Hematopoietic multipotent progenitor cell treated with erythropoietin and hydrocortisone succinate and interleukin-3 and kit ligand, for 4 days (in vitro differentiated cells): ENCODE measurements around the gene MED19.
A peak's percentile ranks its signal among the peaks of the same experiment; 100 is the strongest.
"Not testable (repeated sequence)": the region's sequence is repeated elsewhere in the genome, so short reads cannot be mapped to it uniquely, and the experiment has no call there.

Source experiments
- DNase-seq: peaks from one replicate; pipeline ENCODE4 v3.0.0-alpha.2; 2015

The MED19 gene

GRCh38 chr11:57711414-57712255 is at the start of gene MED19:
TSS of gene MED19 (minus strand) at chr11:57712215. CDS start at chr11:57712179, 36 bp downstream.
- peak; percentile 90 for DNase-seq

DNA sequence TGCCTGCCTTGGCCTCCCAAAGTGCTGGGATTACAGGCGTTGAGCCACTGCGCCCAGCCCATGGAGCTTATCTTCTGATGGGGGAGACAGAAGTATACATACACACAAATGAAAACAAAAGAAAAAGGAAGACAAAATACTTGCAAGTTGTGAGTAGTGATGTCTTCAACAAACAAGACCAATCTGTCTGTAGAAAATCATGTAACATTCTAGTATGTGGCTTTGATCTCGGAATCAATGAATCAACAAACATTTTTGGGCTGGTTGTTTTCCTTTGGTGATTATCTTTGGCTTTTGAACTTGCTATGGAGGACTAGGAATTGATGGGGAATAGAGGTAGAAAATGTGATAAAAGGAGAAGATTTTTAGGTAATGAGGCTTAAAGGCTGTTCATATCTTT is 46.2 kb upstream of the MED19 start:
- DNase-seq = no peak

DNA sequence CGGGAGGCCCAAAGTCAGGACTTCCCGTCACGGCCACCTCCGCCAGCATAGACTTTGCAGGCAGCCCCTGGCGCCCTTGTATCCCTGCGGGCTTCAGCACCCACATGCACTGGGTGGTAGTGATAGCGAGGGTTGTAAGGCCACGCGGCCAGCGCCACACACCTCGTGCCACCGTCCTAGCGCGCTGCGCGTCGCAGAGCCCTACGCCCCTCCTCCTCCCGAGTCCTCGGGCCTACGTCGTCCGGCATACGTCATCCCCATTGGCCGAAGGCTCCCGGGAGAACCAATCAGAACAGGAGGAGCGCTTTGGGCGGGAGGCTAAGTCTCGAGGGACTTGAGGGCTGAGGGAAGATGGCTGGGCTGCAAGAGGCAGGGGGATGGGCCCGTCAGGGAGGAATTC is 40.9 kb upstream of the MED19 start:
- DNase-seq = no peak

DNA sequence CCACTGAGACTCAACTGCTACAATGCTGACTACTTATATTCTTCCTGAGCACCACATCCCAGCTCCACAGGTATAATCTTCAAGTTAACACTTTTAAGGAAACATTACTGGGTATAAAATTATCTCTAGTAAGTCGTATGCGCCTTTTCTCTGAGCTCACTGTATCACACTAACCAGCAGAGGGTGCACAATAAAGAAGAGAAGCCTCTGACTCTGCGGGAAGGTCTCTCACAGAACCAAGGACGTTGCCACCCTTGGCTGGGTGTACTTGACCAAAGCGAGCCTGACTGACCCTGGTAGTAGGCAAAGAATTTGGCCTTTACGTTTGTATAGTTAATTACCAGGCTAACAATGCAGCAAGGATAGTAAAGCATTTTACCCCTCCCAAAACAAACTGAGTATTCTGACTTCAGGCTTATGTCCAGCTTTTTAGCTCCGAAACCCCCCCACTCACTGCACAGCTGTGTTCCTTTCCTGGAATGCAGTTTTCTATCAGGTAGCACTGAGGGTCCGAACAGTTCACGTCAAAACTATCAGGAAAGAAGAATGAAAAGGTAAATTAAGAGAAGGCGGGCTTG is 39.8 kb upstream of the MED19 start, which contains the start of gene BTBD18:
Gene BTBD18, minus strand, starts transcription at position 144 of the 578 bp plus-strand sequence. CDS start 631 bp downstream, outside the sequence.
- peak; percentile 79 for DNase-seq

DNA sequence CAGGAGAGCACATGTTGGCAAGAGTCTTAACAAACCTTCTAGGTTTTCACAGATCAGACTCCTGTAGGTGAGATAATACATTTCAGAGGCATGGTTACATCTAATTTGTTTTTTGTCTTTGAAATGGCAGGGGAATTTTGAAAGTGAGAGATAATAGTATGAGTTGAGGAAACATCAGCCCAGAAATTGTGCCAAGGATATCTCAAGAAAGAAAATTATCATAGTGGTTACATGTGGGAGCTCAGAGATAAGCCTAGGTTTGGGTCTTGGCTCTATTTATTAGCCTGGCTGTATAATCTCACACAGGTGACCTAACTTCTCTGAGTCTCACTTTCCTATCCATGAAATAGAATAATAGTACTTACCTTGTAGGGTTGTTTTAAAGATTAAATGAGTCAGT is 39.2 kb upstream of the MED19 start:
- peak; percentile 64 for DNase-seq

- no peak for DNase-seq
Observed at GRCh38 chr11:57746920-57747319, 34.9 kb upstream of the MED19 start.

- no peak for DNase-seq
Observed at GRCh38 chr11:57745206-57745605, 33.2 kb upstream of the MED19 start.

DNA sequence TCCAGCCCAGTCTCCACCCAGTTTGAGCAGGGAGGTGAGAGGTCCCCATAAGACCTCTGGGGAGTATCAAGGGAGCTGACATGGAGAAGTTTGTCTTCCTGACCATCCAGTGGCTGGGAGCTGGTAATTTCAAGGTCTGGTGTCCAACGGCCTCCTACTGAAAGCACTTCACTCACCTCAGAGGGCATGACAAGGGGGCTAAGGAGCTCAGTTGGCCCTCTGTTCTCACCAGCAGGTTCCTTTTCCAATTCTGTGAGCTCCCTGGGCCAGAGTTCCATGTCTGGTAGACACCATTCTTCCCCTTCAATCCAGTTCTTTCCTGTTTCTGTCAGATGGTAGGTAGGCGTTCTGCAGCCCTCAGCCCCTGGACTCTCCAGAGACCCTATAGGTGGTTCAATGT is 32.3 kb upstream of the MED19 start:
- no peak for DNase-seq

DNA sequence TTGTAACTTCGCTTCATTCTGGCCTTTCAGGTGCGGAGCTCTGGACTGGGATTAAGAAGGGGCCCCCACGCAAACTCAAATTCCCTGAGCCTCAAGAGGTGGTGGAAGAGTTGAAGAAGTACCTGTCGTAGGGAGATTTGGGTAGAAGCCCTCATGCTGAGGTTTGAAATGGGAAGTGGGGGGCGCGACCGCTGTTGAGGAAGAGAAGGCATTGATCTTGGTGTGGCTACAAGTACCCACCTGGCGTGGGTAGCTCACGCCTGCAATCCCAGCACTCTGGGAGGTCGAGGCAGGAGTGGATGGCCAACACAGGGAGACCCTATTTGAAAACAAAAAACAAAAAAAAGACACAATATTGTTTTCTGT is 30.1 kb upstream of the MED19 start:
- no peak for DNase-seq

DNA sequence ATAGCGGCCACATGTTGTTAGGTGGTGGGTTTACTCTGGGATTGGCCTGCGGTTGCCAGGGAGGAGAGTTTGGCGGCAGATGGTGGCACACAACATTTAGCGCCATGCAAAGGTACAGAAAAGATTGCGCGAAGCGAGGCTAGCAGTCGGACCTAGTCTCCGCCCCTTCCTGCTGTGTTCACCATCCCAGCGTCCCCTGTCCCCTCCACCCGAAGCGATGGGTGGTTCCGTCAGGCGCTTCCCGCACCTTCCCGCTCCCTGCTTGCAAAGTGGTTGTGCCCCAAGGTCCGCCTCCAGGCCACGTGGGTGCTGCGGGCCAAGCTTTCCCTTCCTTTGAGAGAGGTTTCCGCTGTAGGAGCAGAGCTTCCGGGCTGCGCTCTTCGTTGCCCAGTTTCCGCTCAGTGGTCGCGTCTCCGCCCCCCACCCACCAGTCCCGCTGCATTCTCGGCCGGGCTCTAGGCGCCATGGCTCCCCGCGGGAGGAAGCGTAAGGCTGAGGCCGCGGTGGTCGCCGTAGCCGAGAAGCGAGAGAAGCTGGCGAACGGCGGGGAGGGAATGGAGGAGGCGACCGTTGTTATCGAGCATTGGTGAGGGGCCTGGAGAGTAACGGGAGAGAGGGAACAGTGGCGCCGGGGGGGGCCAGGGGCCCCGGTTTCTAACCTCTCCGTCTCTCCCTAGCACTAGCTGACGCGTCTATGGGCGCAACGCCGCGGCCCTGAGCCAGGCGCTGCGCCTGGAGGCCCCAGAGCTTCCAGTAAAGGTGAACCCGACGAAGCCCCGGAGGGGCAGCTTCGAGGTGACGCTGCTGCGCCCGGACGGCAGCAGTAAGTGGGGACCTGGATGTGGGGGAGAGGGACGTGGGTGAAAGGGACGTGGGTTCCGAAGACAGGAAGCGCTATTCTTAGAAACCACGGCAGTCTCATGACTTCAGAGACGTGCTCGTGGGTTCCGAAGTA is 29.4 kb upstream of the MED19 start, which contains the start of gene SELENOH:
Gene SELENOH, plus strand, starts transcription at position 360 of the 955 bp plus-strand sequence. Its CDS starts 105 bp downstream, at position 465.
- peak; percentile 99 for DNase-seq

- peak; percentile 72 for DNase-seq
Observed at GRCh38 chr11:57735619-57736298, 23.7 kb upstream of the MED19 start.

DNA sequence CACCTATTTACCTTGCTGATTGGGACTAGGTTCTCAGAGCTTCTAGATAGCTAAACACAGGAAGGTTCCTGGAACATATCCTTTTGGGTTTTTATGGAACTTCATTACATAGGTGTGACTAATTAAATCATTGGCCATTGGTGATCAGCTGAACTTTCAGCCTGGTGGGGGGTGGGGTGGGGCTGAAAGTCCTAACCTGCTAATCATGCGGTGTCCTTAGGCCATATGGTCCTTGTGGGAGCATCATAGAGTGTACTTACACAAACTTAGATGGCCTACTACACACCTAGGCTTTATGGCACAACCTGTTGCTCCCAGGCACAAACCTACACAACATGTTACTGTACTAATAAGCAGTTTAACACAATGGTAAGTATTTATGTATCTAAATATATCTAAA is 20.6 kb upstream of the MED19 start:
- no peak for DNase-seq

DNA sequence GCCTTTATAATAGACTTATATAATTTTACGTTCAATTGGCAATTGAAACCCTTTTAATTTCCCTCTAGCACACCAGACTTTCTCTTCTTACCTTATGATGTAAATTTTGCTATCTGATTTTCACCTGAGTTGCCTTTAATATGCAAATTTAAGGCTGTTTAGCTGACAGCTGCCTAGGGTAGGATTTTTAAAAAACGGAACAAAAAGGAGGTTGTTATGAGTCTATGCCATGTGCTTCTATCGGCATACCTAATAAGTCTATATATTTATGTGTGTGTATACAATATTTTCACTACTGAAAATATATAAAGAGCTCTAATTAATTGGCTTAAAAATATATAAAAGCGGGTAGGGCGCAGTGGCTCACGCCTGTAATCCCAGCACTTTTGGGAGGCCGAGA is 17.5 kb upstream of the MED19 start:
- DNase-seq = no peak

DNA sequence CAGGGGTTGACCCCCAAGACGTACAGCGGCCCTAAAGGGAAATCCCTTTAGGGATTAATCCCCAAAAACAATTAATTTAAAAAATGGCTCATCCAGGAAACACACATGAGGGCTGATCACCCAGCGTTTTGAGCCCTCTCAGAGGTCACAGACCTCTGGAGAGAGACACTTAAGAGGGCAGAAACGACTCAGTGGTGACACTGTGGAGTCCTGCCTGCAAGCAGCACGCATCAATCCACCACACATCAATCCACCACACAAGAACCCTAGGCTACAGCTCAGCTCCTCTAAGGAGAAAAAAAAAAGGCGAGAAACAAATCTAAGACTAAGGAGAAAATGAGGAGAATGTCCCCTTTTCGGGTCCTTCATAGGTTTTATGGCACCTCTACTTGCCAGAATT is 16.8 kb upstream of the MED19 start:
- DNase-seq = no peak

DNA sequence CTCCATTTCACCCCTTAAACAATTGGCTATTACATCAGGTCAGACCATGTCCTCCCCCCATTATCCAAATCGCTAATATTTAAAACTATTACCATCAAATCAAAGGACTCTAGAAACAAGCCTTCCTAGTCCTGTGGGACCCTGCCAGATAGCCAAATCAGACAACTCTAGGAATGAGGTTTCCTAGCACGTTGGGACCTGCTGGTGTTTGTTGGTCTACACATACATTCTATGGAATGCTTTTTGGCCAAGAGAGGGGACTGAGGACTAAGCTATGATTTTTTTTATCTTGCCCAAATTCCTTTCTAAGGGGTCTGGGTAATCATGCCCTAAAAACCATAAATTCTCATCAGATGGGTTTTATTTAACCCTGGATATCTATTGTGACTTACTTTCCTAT is 15.2 kb upstream of the MED19 start:
- DNase-seq = no peak

DNA sequence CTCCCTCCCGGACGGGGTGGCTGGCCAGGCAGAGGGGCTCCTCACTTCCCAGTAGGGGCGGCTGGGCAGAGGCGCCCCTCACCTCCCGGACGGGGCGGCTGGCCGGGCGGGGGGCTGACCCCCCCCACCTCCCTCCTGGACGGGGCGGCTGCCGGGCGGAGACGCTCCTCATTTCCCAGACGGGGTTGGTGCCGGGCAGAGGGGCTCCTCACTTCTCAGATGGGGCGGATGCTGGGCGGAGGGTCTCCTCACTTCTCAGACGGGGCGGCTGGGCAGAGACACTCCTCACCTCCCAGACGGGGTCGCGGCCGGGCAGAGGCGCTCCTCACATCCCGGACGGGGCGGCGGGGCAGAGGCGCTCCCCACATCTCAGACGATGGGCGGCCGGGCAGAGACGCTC is 4.7 kb upstream of the MED19 start:
- DNase-seq = not testable (repeated sequence)

DNA sequence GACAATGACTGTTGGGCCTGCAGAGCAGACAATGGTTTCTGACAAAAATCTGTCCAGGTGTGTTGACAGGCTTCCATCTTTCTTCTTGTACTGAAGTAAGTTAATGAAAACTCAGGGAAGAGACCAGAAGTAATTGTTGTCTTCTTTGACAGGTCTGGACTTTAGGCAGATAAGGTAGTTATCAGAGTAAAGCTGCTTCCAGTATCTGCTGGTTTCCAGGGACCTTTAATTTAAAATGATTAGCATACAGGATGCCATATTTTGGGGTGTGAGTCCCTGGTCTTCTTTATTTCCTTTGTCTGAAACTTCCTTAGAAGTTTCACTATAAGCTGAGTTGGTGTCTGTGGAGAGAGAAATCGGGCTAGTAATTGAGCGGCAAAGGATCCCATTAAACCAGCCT is 1.8 kb upstream of the MED19 start:
- peak; percentile 18 for DNase-seq

- DNase-seq = peak; percentile 99
Observed at GRCh38 chr11:57712256-57713150, 488 bp upstream of the MED19 start, which contains the start of gene TMX2. TSS of gene TMX2 (plus strand) at chr11:57712593. CDS start at chr11:57712619, 26 bp downstream.

- no peak for DNase-seq
Observed at GRCh38 chr11:57709802-57710367, 2.1 kb downstream of the MED19 start.

DNA sequence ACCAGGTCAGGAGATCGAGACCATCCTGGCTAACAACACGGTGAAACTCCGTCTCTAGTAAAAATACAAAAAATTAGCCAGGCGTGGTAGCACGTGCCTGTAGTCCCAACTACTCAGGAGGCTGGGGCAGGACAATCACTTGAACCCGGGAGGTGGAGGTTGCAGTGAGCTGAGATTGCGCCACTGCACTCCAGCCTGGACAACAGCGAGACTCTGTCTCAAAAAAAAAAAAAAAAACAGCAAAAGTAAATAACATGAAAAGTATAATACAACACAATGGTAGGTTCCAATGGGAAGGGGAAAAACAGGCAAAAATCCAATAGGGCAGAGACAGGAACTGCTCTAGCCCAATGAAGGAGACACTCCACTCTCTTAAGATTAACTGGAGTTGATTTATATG is 6.6 kb downstream of the MED19 start:
- not testable (repeated sequence) for DNase-seq

- DNase-seq = no peak
Observed at GRCh38 chr11:57704932-57705331, 7.1 kb downstream of the MED19 start.
